GM12874 (cell line): Measurements from ENCODE around the gene AFF3.

ENCODE experiments used
- CTCF ChIP-seq: IDR thresholded peaks from 2 replicates; pipeline ENCODE4 v1.5.1; 2011; ENCODE audit warnings: low read depth, mild to moderate bottlenecking, control low read depth, low read length, moderate library complexity; ENCODE audit not compliant: insufficient read depth

The AFF3 gene

GRCh38 chr2:99861376-99861760 is 281.0 kb downstream of the AFF3 start:
- no peak for TF ChIP-seq CTCF

- TF ChIP-seq CTCF, result no peak
These were observed 281.5 kb downstream of the AFF3 start for GRCh38 chr2:99860720-99861375.

GRCh38 chr2:99858951-99859596 is 283.3 kb downstream of the AFF3 start:
- TF ChIP-seq CTCF, result no peak

GRCh38 chr2:99857867-99858444 is 284.4 kb downstream of the AFF3 start:
- no peak for TF ChIP-seq CTCF

GRCh38 chr2:99857372-99857771 is 285.0 kb downstream of the AFF3 start:
- no peak for TF ChIP-seq CTCF

GRCh38 chr2:99856119-99856518 is 286.3 kb downstream of the AFF3 start:
- TF ChIP-seq CTCF, result no peak

- TF ChIP-seq CTCF, result no peak
These were observed 288.0 kb downstream of the AFF3 start for GRCh38 chr2:99854236-99854852.
